Stimulated activated CD8-positive, alpha-beta memory T cell treated with anti-CD3 and anti-CD28 coated beads, Interleukin-15, amount 100 ng/mL, for 48 hours (primary cell): ENCODE measurements around the gene ANKRD22.
"Not testable (repeated sequence)": the region's sequence is repeated elsewhere in the genome, so short reads cannot be mapped to it uniquely, and the experiment has no call there.

Source experiments
- DNase-seq, 2 donors: peaks; one replicate each; pipeline ENCODE4 v3.0.0-alpha.2; 2020; ENCODE audit warnings: low read depth in 2 of 2

The ANKRD22 gene

GRCh38 chr10:88877298-88877697 is 25.7 kb upstream of the ANKRD22 start:
- DNase-seq: no peak

GRCh38 chr10:88875081-88875480 is 23.4 kb upstream of the ANKRD22 start:
- DNase-seq: no peak

DNA sequence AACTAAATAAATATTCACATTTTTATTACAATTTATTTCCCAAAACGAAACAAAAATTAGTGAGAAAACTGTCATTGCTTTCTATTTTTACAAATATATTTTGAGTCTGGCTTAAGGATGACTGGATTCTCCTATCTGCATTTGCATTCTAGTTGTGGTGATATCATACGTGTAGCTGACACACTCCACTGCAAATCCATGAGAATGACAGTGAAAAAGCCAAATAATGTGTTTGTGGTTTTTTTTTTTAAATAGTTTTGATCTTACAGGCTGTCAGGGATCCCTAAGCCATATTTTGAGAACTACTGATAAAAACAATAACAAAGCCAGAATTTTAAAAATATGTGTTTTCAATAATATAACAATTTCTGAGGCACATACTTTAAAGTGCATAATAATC is 22.6 kb upstream of the ANKRD22 start:
- no peak for DNase-seq

DNA sequence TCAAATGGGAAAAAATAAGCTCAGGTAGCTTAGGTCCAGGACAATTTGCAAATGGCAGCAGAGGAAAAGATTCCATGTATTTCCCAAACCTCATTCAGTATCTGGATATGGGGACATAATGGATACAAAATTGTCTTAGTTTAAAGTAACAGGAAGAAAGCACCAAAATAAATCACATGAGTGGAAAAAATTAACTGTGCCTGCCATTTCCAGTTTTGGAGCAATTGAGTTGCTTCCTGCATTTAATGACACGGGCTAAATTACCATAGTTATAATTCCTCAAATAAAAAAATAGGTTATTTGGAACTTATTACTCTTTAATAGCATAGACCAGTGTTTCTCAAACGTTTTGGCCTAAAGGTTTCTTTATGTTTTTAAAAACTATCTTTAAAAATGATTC is 22.1 kb upstream of the ANKRD22 start:
- DNase-seq: no peak

DNA sequence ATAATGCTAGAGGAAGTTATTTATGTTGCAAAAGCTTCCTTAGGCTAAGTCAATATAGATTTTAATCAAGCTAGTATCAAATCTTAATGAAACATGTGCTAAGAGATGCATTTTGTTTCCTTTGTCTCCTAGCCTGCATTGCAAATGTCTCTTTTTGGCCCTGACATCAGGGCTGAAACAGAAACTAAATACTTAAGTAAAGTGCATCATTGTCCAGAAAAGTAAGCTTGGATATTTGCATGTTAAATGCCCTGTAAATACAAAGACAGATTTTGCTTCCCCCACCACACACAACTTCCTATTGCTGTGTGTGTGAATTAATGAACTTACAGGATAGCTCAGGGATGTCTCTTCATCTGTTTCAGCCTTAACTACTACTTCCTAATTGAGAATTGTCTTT is 18.4 kb upstream of the ANKRD22 start:
- no peak for DNase-seq

GRCh38 chr10:88866454-88866853 is 14.8 kb upstream of the ANKRD22 start:
- no peak for DNase-seq

GRCh38 chr10:88865281-88865876 is 13.7 kb upstream of the ANKRD22 start:
- DNase-seq: no peak

DNA sequence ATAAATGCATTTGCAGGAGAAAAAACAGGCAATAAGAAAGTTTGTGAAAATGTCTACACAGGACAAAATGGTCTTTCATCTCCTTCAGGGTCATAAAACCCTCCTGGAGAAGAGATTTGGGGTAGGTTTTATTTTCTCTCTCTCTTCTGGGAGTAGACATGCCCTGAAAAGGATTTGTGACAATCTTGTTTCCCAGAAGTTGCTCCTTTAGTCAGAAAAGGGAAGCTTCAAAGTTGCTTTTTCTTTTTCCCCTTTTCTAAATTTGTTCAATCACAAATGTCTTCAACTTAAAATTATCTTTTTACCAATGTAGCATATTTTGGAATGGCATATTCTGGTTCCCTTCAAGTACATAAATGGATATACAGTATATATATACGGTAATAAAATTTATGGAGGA is 9.4 kb upstream of the ANKRD22 start:
- DNase-seq: no peak

- no peak for DNase-seq
Observed at GRCh38 chr10:88858491-88858890, 6.8 kb upstream of the ANKRD22 start.

DNA sequence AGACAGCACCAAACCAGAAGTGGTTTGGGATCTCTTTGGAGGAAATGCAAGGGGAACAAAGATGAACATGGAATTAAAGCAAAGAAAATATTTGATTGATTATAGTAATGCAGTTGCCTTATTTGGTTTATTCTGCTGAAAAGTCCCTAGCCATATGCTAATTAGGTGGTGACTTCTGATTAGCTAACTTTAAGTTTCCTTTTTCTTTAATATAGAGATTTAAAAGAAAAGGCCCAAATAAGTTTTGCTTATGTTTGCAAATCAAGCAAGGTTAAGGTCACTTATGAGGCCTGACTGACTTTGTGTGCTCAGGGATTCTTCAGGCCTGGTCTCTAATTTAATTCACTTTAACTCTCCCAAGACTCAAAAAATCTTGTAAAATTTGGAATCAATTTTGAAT is 6.2 kb upstream of the ANKRD22 start:
- no peak for DNase-seq

DNA sequence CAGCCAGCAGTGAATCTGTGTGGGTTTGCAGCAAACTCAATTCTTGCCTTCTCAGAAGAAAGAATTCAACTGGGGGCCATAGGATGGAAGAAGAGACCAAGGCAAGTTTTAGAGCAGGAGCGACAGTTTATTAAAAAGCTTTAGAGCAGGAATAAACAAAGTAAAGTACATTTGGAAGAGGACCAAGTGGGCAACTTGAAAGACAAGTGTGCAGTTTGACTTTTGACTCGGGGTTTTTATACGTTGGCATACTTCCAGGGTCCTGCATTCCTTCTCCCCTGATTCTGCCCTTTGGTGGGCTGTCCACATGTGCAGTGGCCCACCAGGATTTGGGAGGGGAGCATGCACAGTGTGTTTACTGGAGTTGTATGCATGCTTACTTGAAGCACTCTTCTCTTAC is 3.0 kb upstream of the ANKRD22 start:
- no peak for DNase-seq

DNA sequence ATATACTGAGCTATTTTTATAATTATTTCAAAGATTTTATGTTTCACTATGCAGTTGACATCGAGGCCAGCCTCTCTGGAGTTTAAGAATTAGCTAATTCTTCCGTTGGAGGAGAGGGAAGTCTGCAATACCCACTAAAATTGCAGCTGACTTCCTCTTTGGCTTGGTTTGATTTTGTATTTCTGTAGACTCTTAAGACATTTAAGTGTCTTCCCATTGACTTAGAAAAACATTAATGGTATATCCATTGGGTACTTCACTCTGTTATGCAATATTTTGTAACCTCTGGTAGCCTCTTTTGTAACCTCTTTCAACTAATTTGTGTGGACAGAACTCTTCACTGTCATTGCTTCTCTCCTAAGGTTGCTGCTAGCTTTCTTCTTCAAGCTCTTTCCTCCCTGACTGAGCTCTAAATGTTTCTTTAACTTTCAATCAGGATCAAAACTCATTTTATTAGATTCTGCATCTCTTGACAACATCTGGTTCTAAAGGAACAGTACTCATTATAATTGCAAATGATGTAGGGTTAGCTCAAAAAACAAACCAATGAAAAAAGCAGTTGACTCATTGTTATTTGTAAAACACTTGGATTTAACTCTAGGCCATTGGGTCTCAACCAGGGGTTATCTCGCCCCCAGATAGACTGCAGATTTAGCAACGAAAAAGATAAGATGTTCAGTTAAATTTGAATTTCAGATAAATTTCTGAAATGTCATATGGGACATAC is 1.7 kb upstream of the ANKRD22 start:
- DNase-seq: no peak

- DNase-seq: no peak
Observed at GRCh38 chr10:88852327-88852726, 683 bp upstream of the ANKRD22 start.

GRCh38 chr10:88850712-88851111 is 932 bp downstream of the ANKRD22 start:
- DNase-seq: no peak

DNA sequence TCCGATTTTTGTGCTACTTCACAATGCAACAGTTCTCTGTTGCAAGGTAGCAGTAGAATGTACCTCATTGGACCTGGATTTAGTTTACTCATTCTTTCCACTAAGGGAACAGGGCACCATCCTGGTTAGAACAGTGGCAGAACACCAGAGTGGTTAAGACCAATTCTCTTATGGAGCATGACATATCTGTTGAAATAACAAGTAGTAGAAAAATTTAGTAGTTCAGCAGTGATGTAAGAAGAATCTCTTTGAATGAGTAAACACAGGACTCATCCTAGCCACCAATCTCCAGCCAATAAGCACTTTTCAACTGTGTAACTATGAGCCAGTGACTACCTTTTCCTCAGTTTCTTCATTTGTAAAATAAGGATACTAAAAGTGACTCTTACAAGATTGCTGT is 2.4 kb downstream of the ANKRD22 start:
- no peak for DNase-seq

DNA sequence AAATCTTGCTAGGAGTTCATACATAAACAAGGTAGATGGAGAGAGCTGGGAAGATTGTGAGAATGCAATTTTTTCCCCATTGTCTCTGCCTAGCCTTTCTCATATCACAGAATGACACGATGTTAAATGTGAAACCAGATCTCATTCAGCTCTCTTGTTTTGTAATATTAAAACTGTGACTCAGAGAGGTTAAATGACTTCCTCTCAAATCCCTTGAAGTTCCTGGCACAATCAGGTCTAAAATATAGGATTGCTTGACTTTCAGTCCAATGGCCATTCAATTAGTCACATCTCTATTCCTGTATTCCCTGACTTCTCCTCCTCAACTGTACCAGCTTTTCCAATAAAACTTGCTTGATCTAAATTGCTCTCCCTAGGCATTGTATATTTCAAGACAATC is 3.1 kb downstream of the ANKRD22 start:
- DNase-seq: no peak

DNA sequence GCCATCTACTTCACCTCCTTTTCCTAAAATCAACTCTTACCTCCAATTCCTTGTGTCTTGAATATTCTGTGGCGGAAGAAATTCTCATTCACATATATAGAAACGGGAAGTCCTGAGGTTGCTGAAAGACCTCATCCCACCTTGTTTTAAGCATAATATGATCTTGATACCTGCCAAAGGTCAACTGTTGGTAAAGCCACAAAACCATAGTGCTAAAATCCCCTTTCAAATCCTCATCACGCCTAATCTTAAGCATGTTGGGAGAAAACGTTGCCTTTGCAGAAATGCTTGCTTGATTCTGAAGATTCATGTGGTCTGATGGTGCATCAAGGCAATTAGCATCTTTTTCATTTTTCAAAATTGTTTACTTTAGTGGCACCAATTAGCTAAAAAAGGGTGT is 8.5 kb downstream of the ANKRD22 start:
- DNase-seq: no peak

DNA sequence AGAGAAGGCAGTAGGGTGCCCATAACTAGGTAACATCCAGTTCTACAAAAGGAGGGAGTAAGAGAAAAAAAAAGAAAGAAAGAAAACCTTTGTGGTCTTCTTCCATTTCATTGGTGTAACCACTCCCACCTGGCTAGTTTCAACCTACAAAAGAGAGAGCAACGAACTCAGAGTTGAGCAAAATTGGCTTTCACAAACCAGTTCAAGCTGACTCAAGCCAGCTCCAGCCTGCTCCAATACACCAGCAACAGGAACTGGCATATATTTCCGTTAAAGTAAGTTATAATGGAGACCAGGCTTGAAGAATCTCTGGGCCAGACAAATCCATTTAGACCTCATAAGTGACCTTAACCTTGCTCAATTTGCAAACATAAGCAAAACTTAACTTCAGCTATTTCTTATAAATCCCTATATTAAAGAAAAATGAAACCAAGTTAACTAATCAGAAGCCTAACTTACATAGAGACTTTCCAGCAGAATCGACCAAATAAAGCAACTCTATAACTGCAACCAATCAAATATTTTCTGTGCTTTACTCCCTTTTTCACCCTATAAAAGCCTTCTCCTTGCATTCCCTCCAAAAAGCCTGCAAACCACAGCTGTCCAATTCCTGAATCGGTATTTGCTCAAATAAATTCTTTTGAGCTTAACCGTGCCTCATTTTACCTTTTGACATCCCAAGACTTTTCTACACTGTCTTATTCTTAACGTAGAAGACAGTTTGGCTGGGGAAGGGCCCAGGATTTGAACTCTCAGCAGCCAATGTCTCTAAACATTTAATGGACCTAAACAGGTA is 10.1 kb downstream of the ANKRD22 start:
- no peak for DNase-seq

- no peak for DNase-seq
Observed at GRCh38 chr10:88840881-88841280, 10.8 kb downstream of the ANKRD22 start.

GRCh38 chr10:88840104-88840503 is 11.5 kb downstream of the ANKRD22 start:
- no peak for DNase-seq

DNA sequence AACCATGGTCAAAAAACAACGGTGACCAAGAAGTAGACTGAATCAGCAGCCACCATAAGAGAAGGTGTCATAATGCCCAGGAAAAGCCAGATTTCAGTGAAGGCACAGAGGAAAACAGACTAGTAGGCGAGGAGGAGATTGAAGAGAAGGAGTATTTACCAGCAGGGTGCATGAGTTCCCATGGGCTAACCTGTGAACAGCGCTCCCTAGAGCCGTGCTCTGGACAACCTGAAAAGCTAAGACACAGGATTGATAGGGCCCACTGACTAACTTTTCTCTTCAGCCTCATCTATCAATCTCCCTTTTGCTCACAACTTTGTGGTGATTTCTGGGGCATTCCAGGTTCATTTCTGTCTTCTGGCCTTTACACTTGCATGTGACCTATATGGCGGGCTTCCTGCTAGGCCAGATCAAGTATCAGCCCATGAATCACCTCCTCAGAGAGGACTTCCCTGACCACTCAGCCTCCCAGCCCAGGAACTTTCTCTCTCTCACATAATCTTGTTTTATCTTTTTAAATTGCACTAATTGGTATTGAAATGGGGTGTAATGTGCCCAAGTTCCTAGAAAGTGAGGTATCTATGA is 12.8 kb downstream of the ANKRD22 start:
- no peak for DNase-seq

- not testable (repeated sequence) for DNase-seq
Observed at GRCh38 chr10:88837632-88838031, 14.0 kb downstream of the ANKRD22 start.

- DNase-seq: no peak
Observed at GRCh38 chr10:88835910-88836221, 15.8 kb downstream of the ANKRD22 start.
